ENCODE data around the gene N4BP2L2. TPM values are rescaled to one million over a fixed set of nuclear protein-coding genes. Genes with fewer than 3 reads are reported as not detected.

N4BP2L2 gene
- total RNA-seq, 1 experiment from 2014 or later: 92.7 TPM

GRCh38 chr13:32582281-32582680 is 43.7 kb upstream of the N4BP2L2 start:
- no peak overlapping the region for H3K4me2 ChIP-seq (ENCODE audit: low read length)
- CTCF ChIA-PET: interaction anchor here (1.4 to 3.5 kb wide), 4 partner anchors 23 to 961 kb away, joined by 4 to 81 read pairs (median 7); no protein-coding TSS in a partner anchor
- no peak overlapping the region for H3K4me3 ChIP-seq (replicated peaks in 1 of 2; ENCODE audit: low read depth in 1 of 2, low read length in 2 of 2)
- no peaks in the 10 kb centered on the region for H4K20me1 ChIP-seq (ENCODE audit: insufficient read depth)
- RAD21 ChIA-PET (ENCODE audit: low non-redundant PET in 1 of 2, low total read pairs in 2 of 2, uncharacterized antibody in 2 of 2, unreplicated experiment in 2 of 2): interaction anchor here in 1 of 2 experiments (1.6 kb wide), 1 partner anchor 672 kb away, joined by 6 read pairs; no protein-coding TSS in a partner anchor
- intact Hi-C loops (cut with micrococcal nuclease): loop anchor here (5.0 kb wide), 3 partner anchors 115 to 755 kb away; no protein-coding TSS in a partner anchor
- POLR2A ChIA-PET: no interaction called here
- no TSS peak for BruUV-seq (replicated peaks)
- peaks cover 4 to 8% of the 10 kb centered on the region in 2 experiments for H3K4me1 ChIP-seq (ENCODE audit: control insufficient read depth in 1 of 2, insufficient read depth in 2 of 2, low read length in 2 of 2)
- H3K27me3 ChIP-seq (ENCODE audit: insufficient read depth, low read length): no peaks in the 10 kb centered on the region
- H3K79me2 ChIP-seq (ENCODE audit: insufficient read depth, low read length): peaks cover 2% of the 10 kb centered on the region
- no peaks in the 10 kb centered on the region for H3K9me2 ChIP-seq (ENCODE audit: insufficient read depth)
- no peaks in the 10 kb centered on the region; a peak in 1 of 4 replicates for H3K36me3 ChIP-seq (ENCODE audit: control insufficient read depth in 1 of 2, insufficient read depth in 2 of 2, low read length in 2 of 2)
- H3K9me3 ChIP-seq (ENCODE audit: control insufficient read depth in 1 of 2, insufficient read depth in 1 of 2, low read depth in 1 of 2, low read length in 2 of 2): peaks cover 0 to 6% of the 10 kb centered on the region in 2 experiments; a peak in 1 of 4 replicates
- no peak for ATAC-seq
- no peak overlapping the region for H2AFZ ChIP-seq (ENCODE audit: low read depth, low read length, poor library complexity, severe bottlenecking)
- H3K9ac ChIP-seq (ENCODE audit: low read length): no peak overlapping the region
- DNase-seq (ENCODE audit: low read depth, low spot score): no peak
- no peak overlapping the region for H3K27ac ChIP-seq (ENCODE audit: low read depth, low read length)
- no peak for TF ChIP-seq ZFX (IDR thresholded peaks at IDR 0.05)
- no peak for TF ChIP-seq FOSL1 (IDR thresholded peaks at IDR 0.05; ENCODE audit: low read depth)
- TF ChIP-seq RAD21 (IDR thresholded peaks at IDR 0.05; ENCODE audit: low read depth): no peak
- TF ChIP-seq, protein P1, sequence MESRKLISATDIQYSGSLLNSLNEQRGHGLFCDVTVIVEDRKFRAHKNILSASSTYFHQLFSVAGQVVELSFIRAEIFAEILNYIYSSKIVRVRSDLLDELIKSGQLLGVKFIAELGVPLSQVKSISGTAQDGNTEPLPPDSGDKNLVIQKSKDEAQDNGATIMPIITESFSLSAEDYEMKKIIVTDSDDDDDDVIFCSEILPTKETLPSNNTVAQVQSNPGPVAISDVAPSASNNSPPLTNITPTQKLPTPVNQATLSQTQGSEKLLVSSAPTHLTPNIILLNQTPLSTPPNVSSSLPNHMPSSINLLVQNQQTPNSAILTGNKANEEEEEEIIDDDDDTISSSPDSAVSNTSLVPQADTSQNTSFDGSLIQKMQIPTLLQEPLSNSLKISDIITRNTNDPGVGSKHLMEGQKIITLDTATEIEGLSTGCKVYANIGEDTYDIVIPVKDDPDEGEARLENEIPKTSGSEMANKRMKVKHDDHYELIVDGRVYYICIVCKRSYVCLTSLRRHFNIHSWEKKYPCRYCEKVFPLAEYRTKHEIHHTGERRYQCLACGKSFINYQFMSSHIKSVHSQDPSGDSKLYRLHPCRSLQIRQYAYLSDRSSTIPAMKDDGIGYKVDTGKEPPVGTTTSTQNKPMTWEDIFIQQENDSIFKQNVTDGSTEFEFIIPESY (IDR thresholded peaks at IDR 0.05; ENCODE audit: extremely low read depth, insufficient replicate concordance, low read length): no peak
- no peak for TF ChIP-seq POLR2AphosphoS5 (IDR thresholded peaks at IDR 0.05; ENCODE audit: low read depth, low read length)
- TF ChIP-seq JUND (IDR thresholded peaks at IDR 0.05): no peak
- TF ChIP-seq EZH2phosphoT487 (IDR thresholded peaks at IDR 0.05; ENCODE audit: borderline replicate concordance): no peak
- TF ChIP-seq, protein P2, sequence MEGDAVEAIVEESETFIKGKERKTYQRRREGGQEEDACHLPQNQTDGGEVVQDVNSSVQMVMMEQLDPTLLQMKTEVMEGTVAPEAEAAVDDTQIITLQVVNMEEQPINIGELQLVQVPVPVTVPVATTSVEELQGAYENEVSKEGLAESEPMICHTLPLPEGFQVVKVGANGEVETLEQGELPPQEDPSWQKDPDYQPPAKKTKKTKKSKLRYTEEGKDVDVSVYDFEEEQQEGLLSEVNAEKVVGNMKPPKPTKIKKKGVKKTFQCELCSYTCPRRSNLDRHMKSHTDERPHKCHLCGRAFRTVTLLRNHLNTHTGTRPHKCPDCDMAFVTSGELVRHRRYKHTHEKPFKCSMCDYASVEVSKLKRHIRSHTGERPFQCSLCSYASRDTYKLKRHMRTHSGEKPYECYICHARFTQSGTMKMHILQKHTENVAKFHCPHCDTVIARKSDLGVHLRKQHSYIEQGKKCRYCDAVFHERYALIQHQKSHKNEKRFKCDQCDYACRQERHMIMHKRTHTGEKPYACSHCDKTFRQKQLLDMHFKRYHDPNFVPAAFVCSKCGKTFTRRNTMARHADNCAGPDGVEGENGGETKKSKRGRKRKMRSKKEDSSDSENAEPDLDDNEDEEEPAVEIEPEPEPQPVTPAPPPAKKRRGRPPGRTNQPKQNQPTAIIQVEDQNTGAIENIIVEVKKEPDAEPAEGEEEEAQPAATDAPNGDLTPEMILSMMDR (IDR thresholded peaks at IDR 0.05 in 2 of 3, conservative IDR thresholded peaks at IDR 0.05 in 1 of 3; ENCODE audit: borderline replicate concordance in 1 of 3, insufficient read depth in 1 of 3, low read depth in 2 of 3, low read length in 2 of 3): no peak

Measured in HCT116 (cell line).